ENCODE measurements around the gene SOX6.

DNA sequence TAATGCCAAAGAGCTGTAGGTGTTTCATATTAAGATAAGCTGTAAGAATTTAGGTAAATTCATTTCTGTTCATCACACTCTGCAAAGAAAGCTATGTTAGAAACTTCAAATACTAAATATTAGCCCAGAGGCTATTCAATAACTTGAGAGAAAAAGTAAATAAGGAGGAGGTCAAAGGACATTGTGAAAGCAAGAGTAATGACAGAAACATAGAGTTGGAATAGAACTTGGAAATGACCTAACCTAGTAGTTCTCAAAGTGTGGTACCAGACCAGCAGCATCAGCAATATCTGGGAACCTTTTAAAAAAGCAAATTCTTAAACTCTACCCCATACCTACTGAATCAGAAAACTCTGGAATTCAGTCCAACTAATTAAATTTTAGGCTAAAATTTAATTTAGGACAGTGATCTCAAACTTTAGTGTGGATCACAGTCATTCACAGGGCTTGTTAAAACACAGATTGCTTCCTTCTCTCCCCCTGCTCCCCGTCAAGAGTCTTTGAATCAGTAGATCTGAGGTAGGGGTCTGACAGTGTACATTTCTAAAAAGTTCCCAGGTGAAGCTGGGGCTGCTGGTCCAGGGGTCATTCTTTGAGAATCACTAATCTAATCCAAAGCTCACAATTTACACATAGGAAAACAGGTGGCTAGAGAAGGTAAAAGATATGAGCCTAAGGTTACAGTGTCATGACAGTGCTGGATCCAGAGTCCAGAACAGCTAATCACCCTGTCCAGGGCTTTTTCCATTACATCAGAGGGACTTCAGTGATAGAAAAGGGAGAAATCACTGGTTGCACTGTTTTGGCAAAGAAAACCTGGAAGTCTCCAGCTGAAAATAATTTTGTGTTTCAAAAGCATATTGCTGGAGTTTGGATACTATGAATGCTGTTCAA, 241.1 kb downstream of the SOX6 start:
- TF ChIP-seq, protein P1, sequence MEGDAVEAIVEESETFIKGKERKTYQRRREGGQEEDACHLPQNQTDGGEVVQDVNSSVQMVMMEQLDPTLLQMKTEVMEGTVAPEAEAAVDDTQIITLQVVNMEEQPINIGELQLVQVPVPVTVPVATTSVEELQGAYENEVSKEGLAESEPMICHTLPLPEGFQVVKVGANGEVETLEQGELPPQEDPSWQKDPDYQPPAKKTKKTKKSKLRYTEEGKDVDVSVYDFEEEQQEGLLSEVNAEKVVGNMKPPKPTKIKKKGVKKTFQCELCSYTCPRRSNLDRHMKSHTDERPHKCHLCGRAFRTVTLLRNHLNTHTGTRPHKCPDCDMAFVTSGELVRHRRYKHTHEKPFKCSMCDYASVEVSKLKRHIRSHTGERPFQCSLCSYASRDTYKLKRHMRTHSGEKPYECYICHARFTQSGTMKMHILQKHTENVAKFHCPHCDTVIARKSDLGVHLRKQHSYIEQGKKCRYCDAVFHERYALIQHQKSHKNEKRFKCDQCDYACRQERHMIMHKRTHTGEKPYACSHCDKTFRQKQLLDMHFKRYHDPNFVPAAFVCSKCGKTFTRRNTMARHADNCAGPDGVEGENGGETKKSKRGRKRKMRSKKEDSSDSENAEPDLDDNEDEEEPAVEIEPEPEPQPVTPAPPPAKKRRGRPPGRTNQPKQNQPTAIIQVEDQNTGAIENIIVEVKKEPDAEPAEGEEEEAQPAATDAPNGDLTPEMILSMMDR (conservative IDR thresholded peaks at IDR 0.05; ENCODE audit: low read length), result no peak
- no peak for TF ChIP-seq EZH2phosphoT487 (IDR thresholded peaks at IDR 0.05; ENCODE audit: borderline replicate concordance)

Measured in Loucy (cell line).